Measurements from ENCODE around the gene POLR2I. TPM values are rescaled to one million over a fixed set of nuclear protein-coding genes. Genes with fewer than 3 reads are reported as not detected.

POLR2I gene
- total and polyA plus RNA-seq, 9 of the 15 experiments (the other 6 are each of a cell fraction or from before 2014, with no cell fraction given): 28.0 to 283 (median 123) TPM

DNA sequence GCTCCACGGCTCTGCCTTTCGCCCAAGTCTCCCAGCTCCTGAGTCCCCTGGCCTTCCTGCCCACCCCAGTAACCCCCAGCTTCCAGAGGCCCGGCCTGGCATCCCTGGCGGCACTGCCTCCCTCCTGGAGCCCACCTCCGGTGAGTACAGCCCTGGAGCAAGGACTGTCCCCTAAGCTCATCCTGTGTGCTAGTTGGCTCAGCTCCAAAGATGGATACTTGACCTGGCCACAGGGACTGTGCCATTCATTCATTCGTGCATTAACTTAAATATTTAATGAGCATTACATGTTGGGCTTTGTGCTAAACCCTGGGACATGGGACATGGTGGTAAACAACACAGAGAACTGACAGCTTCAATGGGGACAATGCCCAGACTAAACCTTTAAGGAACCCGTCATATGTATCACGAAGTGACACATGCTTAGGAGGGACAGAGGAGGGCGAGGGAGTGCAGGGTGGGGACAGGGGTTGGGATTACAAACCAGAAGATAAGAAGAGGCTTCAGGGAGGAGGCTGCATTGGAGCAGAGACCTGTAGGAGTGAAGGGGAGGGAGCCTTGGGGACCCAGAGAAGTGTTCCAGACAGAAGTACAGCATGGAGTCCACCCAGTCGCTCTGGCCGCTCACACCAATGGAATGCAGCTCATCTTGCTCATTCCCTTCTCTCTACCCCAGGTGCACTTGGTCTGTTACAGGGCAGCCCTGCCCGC lies 10.7 kb downstream of the POLR2I start (continued):
- TF ChIP-seq, protein P1, sequence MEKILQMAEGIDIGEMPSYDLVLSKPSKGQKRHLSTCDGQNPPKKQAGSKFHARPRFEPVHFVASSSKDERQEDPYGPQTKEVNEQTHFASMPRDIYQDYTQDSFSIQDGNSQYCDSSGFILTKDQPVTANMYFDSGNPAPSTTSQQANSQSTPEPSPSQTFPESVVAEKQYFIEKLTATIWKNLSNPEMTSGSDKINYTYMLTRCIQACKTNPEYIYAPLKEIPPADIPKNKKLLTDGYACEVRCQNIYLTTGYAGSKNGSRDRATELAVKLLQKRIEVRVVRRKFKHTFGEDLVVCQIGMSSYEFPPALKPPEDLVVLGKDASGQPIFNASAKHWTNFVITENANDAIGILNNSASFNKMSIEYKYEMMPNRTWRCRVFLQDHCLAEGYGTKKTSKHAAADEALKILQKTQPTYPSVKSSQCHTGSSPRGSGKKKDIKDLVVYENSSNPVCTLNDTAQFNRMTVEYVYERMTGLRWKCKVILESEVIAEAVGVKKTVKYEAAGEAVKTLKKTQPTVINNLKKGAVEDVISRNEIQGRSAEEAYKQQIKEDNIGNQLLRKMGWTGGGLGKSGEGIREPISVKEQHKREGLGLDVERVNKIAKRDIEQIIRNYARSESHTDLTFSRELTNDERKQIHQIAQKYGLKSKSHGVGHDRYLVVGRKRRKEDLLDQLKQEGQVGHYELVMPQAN (IDR thresholded peaks at IDR 0.05; ENCODE audit: borderline replicate concordance): peak; percentile 50; the same call in 1 of the 2 replicates
- TF ChIP-seq FOXA3 (CRISPR knock-in tag; conservative IDR thresholded peaks at IDR 0.05 in 1 of 2, IDR thresholded peaks at IDR 0.05 in 1 of 2) (no peak), KHSRP (IDR thresholded peaks at IDR 0.05) (no peak), ZBTB8A (IDR thresholded peaks at IDR 0.05; ENCODE audit: partially characterized antibody) (no peak), RCOR1 (IDR thresholded peaks at IDR 0.05; ENCODE audit: borderline replicate concordance in 1 of 2, low read depth in 2 of 2, low read length in 2 of 2) (peak in 1 of 2 experiments; percentile 76; a peak in 2 of 4 replicates), SREBF2 (CRISPR knock-in tag; IDR thresholded peaks at IDR 0.05) (no peak), TAL1 (IDR thresholded peaks at IDR 0.05) (peak; percentile 71), CHD1 (IDR thresholded peaks at IDR 0.05; ENCODE audit: low read length) (no peak), TEAD1 (CRISPR knock-in tag; IDR thresholded peaks at IDR 0.05) (no peak), ZNF717 (CRISPR knock-in tag; IDR thresholded peaks at IDR 0.05) (no peak), CBX8 (IDR thresholded peaks at IDR 0.05; ENCODE audit: borderline replicate concordance, extremely low read depth, low read depth, low read length, poor library complexity, severe bottlenecking) (no peak), ZNF263 (CRISPR knock-in tag; IDR thresholded peaks at IDR 0.05; ENCODE audit: borderline replicate concordance) (peak; percentile 75; the same call in 1 of the 2 replicates), ZNF431 (CRISPR knock-in tag; IDR thresholded peaks at IDR 0.05) (no peak), NFE2 (IDR thresholded peaks at IDR 0.05; ENCODE audit: low read depth) (no peak), NFATC3 (IDR thresholded peaks at IDR 0.05) (no peak), ZNF23 (CRISPR knock-in tag; IDR thresholded peaks at IDR 0.05) (no peak), FOSL1 (tag; conservative IDR thresholded peaks at IDR 0.05) (peak; percentile 50; the same call in 1 of the 2 replicates), NR2F6 (CRISPR knock-in tag; IDR thresholded peaks at IDR 0.05) (no peak), NFIC (IDR thresholded peaks at IDR 0.05) (peak; percentile 93), COPS2 (conservative IDR thresholded peaks at IDR 0.05) (no peak), TAF15 (IDR thresholded peaks at IDR 0.05; ENCODE audit: low read depth, low read length) (no peak), ZFP30 (CRISPR knock-in tag; IDR thresholded peaks at IDR 0.05; ENCODE audit: borderline replicate concordance) (no peak), ELF4 (CRISPR knock-in tag; IDR thresholded peaks at IDR 0.05) (peak; percentile 49; the same call in 1 of the 2 replicates)
- TF ChIP-seq, protein P2, sequence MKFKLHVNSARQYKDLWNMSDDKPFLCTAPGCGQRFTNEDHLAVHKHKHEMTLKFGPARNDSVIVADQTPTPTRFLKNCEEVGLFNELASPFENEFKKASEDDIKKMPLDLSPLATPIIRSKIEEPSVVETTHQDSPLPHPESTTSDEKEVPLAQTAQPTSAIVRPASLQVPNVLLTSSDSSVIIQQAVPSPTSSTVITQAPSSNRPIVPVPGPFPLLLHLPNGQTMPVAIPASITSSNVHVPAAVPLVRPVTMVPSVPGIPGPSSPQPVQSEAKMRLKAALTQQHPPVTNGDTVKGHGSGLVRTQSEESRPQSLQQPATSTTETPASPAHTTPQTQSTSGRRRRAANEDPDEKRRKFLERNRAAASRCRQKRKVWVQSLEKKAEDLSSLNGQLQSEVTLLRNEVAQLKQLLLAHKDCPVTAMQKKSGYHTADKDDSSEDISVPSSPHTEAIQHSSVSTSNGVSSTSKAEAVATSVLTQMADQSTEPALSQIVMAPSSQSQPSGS (CRISPR knock-in tag; IDR thresholded peaks at IDR 0.05): no peak
- TF ChIP-seq, protein P3, sequence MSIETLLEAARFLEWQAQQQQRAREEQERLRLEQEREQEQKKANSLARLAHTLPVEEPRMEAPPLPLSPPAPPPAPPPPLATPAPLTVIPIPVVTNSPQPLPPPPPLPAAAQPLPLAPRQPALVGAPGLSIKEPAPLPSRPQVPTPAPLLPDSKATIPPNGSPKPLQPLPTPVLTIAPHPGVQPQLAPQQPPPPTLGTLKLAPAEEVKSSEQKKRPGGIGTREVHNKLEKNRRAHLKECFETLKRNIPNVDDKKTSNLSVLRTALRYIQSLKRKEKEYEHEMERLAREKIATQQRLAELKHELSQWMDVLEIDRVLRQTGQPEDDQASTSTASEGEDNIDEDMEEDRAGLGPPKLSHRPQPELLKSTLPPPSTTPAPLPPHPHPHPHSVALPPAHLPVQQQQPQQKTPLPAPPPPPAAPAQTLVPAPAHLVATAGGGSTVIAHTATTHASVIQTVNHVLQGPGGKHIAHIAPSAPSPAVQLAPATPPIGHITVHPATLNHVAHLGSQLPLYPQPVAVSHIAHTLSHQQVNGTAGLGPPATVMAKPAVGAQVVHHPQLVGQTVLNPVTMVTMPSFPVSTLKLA (conservative IDR thresholded peaks at IDR 0.05): peak in 1 of 2 experiments; percentile 83; a peak in 3 of 4 replicates

Measured in K562 (cell line).